GM12878 (cell line): ENCODE measurements around the gene CFAP299. TPM values are rescaled to one million over a fixed set of nuclear protein-coding genes. Genes with fewer than 3 reads are reported as not detected.

ENCODE experiments used
- ATAC-seq: fragments of 200-7000 bp; cut with Tn5 transposase; 3 replicates; pipeline ENCODE4 v1.9.1; 2020; ENCODE audit warnings: mild to moderate bottlenecking, moderate library complexity
- BruUV-seq: library from RNA; stranded (reverse); fragments of 400-500 nt; replicated peaks from 2 replicates; lab custom pipeline; 2021; lab: Mats Ljungman, UMichigan
- CTCF ChIA-PET: fragments of 300-600 bp; sonication (Branson Sonifier 250); formaldehyde crosslinking; extraction: SDS; loops from one replicate; lab custom pipeline; 2021; ENCODE audit warnings: inconsistent platforms; lab: Yijun Ruan, JAX
- POLR2A ChIA-PET: fragments of 350-600 bp; formaldehyde crosslinking; extraction: SDS; loops from one replicate; lab custom pipeline; 2021; ENCODE audit warnings: inconsistent platforms; lab: Charles Lee
- RAD21 ChIA-PET: fragments of 300-600 bp; sonication (Branson Sonifier 250); formaldehyde crosslinking; loops from one replicate; lab custom pipeline; 2023; ENCODE audit warnings: antibody characterized with exemption; ENCODE audit not compliant: unreplicated experiment; lab: Charles Lee
- SMC1A ChIA-PET: fragments of 300-600 bp; sonication (Branson Sonifier 250); formaldehyde crosslinking; loops from one replicate; lab custom pipeline; 2023; ENCODE audit not compliant: unreplicated experiment, uncharacterized antibody; lab: Charles Lee
- DNase-seq: peaks from one replicate; pipeline ENCODE4 v3.0.0-alpha.2; 2011; ENCODE audit warnings: low read depth, low spot score
- FAIRE-seq: peaks from 3 replicates; lab custom pipeline; 2011; peaks lifted over from hg19 to GRCh38; lab: Jason Lieb, UNC
- H2AFZ ChIP-seq: 2 replicates; pipeline ENCODE4 v1.6.0; 2011; ENCODE audit warnings: low read depth, low read length, control low read depth; ENCODE audit not compliant: control insufficient read depth
- H3K27ac ChIP-seq: 2 replicates; pipeline ENCODE4 v1.5.1; 2011; ENCODE audit warnings: control low read depth; ENCODE audit not compliant: control insufficient read depth, insufficient read depth
- H3K27me3 ChIP-seq, 2 experiments: replicated peaks in 1 of 2; 2 replicates each; pipeline versions ENCODE4 v1.6.0 to v1.6.1; 2011; ENCODE audit warnings: low read length in 1 of 2; ENCODE audit not compliant: control insufficient read depth in 2 of 2, insufficient read depth in 2 of 2
- H3K36me3 ChIP-seq, 2 experiments: 2 replicates each; pipeline ENCODE4 v1.5.1; 2011; ENCODE audit warnings: low read length in 1 of 2; ENCODE audit not compliant: control insufficient read depth in 2 of 2, insufficient read depth in 2 of 2
- H3K4me1 ChIP-seq: 2 replicates; pipeline ENCODE4 v1.6.1; 2011; ENCODE audit warnings: mild to moderate bottlenecking, low read length, moderate library complexity, mixed read lengths; ENCODE audit not compliant: control insufficient read depth, insufficient read depth
- H3K4me2 ChIP-seq: 2 replicates; pipeline ENCODE4 v1.6.0; 2011; ENCODE audit warnings: control low read depth; ENCODE audit not compliant: control insufficient read depth, insufficient read depth
- H3K4me3 ChIP-seq: fragments of 200-600 bp; sonication (generic); 2 replicates; pipeline ENCODE4 v1.5.1; 2016
- H3K79me2 ChIP-seq: 2 replicates; pipeline ENCODE4 v1.6.0; 2011; ENCODE audit warnings: low read length; ENCODE audit not compliant: control insufficient read depth, insufficient read depth
- H3K9ac ChIP-seq: 2 replicates; pipeline ENCODE4 v1.8.0; 2011; ENCODE audit warnings: low read length, control low read depth, mixed read lengths; ENCODE audit not compliant: control insufficient read depth, insufficient read depth
- H3K9me3 ChIP-seq: replicated peaks from 3 replicates; pipeline ENCODE4 v1.5.1; 2011; ENCODE audit warnings: mild to moderate bottlenecking, low read length; ENCODE audit not compliant: control insufficient read depth, insufficient read depth
- H4K20me1 ChIP-seq: 2 replicates; pipeline ENCODE4 v1.6.0; 2011; ENCODE audit not compliant: control insufficient read depth, insufficient read depth
- EP300 ChIP-seq, 2 experiments: fragments of 150-350 bp in 1 of 2; IDR thresholded peaks; 2 replicates each; pipeline ENCODE4 v1.6.1; 2011 to 2012; ENCODE audit warnings: low read depth in 2 of 2, low read length in 2 of 2, borderline replicate concordance in 1 of 2, improper control_type of control experiment in 1 of 2, inconsistent platforms in 1 of 2; ENCODE audit not compliant: control insufficient read depth in 1 of 2
- GATAD2B ChIP-seq: fragments of 450-650 bp; conservative IDR thresholded peaks from 2 replicates; pipeline ENCODE4 v1.6.1; 2017; ENCODE audit warnings: low read depth, mild to moderate bottlenecking, moderate library complexity
- MTA2 ChIP-seq: fragments of 450-650 bp; IDR thresholded peaks from 2 replicates; pipeline ENCODE4 v1.6.1; 2016; ENCODE audit warnings: low read depth, mild to moderate bottlenecking, moderate library complexity
- NRF1 ChIP-seq: conservative IDR thresholded peaks from 2 replicates; pipeline ENCODE4 v1.6.1; 2011; ENCODE audit warnings: mild to moderate bottlenecking, low read depth, low read length, improper control_type of control experiment
- RB1 ChIP-seq: fragments of 450-650 bp; formaldehyde crosslinking; IDR thresholded peaks from 2 replicates; pipeline ENCODE4 v1.6.1; 2017; ENCODE audit warnings: mild to moderate bottlenecking, borderline replicate concordance
- SMAD5 ChIP-seq: IDR thresholded peaks from 2 replicates; pipeline ENCODE4 v1.6.1; 2016; ENCODE audit warnings: antibody characterized with exemption, low read depth
- SP1 ChIP-seq: IDR thresholded peaks from one replicate; pipeline ENCODE4 v1.6.1; 2011; ENCODE audit warnings: low read depth, low read length
- SREBF1 ChIP-seq: IDR thresholded peaks from 2 replicates; pipeline ENCODE4 v1.6.1; 2012; ENCODE audit warnings: mild to moderate bottlenecking, low read length
- SUZ12 ChIP-seq: fragments of 200-600 bp; sonication (generic); IDR thresholded peaks from one replicate; pipeline ENCODE4 v1.6.1; 2018; ENCODE audit warnings: antibody characterized with exemption, mild to moderate bottlenecking; ENCODE audit not compliant: unreplicated experiment
- ZSCAN29 ChIP-seq: fragments of 450-650 bp; IDR thresholded peaks from 2 replicates; pipeline ENCODE4 v1.6.1; 2017; ENCODE audit warnings: mild to moderate bottlenecking, moderate library complexity
- ZZZ3 ChIP-seq: IDR thresholded peaks from 2 replicates; pipeline ENCODE4 v1.6.1; 2011; ENCODE audit warnings: low read depth; ENCODE audit not compliant: control insufficient read depth, insufficient read length
- WGBS: methylation state at CpG from one replicate; pipeline ENCODE4 v1.1.6; 2016; ENCODE audit warnings: low lambda C conversion rate; ENCODE audit not compliant: insufficient replicate concordance, insufficient coverage; ENCODE audit errors: missing lambda C conversion rate; 5-methylcytosine and 5-hydroxymethylcytosine counted together
- in situ Hi-C: fragments of 300-500 bp; cut with MboI; formaldehyde crosslinking; loops from 9 replicates; pipeline ENCODE4 v1.14.3; 2018; ENCODE audit warnings: mixed read lengths
- intact Hi-C: fragments of 100-400 bp; cut with micrococcal nuclease; formaldehyde crosslinking; loops from one replicate; pipeline ENCODE4 v1.14.2; 2022; ENCODE audit not compliant: unreplicated experiment
- polyA plus RNA-seq, 11 experiments: library from polyadenylated mRNA; depleted of rRNA in 4 of 11; unstranded in 6 of 11; stranded (reverse) in 5 of 11; fragments of >200 nt; fragmentation: Nextera tagmentation in 4 of 11; fragmentation: Illumina TruSeq in 1 of 11; extraction: Ambion mirVana in 4 of 11; extraction: Trizol in 1 of 11; gene quantifications; 1 replicate in 1 of 11; 2 replicates in 10 of 11; pipeline versions ENCODE4 v1.2.1 to v1.2.3, GENCODE V29; 2011 to 2016; ENCODE audit warnings: inconsistent platforms in 2 of 11, missing spikeins in 2 of 11, low read depth in 1 of 11
- total RNA-seq, 4 experiments: library from RNA; depleted of rRNA in 3 of 4; stranded (reverse); fragments of >200 nt in 3 of 4; fragmentation: Illumina TruSeq in 1 of 4; extraction: Trizol in 1 of 4; gene quantifications; 2 replicates each; pipeline versions ENCODE4 v1.2.1 to v1.2.3, GENCODE V29; 2013 to 2021
- TF ChIP-seq, protein P1 (sequence below): fragments of 450-650 bp; IDR thresholded peaks from 2 replicates; pipeline ENCODE4 v1.6.1; 2017; ENCODE audit warnings: antibody characterized with exemption, mild to moderate bottlenecking, moderate library complexity
- TF ChIP-seq, protein P2 (sequence below): IDR thresholded peaks from 2 replicates; pipeline ENCODE4 v1.6.1; 2011; ENCODE audit warnings: borderline replicate concordance, low read depth, mild to moderate bottlenecking, moderate library complexity, mixed read lengths, low read length; ENCODE audit not compliant: insufficient read depth; ENCODE audit errors: extremely low read length
- TF ChIP-seq, protein P3 (sequence below): fragments of 450-650 bp; IDR thresholded peaks from 2 replicates; pipeline ENCODE4 v1.6.1; 2017; ENCODE audit warnings: low read depth, mild to moderate bottlenecking, moderate library complexity
- TF ChIP-seq, protein P4 (sequence below): IDR thresholded peaks from 2 replicates; pipeline ENCODE4 v1.6.1; 2012; ENCODE audit warnings: mild to moderate bottlenecking, low read depth, low read length

The CFAP299 gene
- total and polyA plus RNA-seq, 10 of the 15 experiments (the other 5 are each of a cell fraction or from before 2014, with no cell fraction given), result 0.06 to 0.34 TPM; not detected in 8

DNA sequence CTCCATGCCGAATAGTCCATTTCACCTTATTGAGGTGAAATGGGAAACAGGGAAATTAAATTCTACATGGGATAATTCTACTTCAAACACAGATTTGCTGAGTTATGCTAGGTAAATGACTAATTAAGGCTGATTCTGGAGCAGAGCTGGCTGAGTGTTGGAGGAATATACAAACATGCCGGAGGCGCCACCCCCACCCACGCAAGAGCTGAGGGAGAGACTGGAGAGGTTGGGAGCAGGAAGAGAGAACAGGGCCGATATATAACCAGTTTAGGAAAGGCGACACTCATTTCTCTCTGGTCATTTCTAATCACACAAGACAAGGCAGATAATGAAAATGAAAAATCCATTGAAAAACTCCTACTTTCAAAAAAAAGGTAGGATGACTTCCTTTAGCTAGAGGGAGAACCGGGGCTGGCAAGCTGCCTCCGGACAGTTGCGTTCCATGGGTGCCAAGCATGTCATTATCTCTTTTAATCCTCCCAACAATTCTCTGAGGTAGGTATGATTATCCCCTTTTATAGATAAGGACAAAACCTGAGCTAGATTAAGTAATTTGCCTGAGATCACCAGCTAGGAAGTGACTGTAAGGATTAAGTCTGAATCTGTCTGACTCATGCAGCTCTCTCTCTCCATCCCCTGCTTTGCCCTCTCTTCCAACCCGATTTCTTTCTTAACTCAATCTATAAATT lies 27.6 kb upstream of the CFAP299 start:
- BruUV-seq, result no TSS peak
- Histone ChIP-seq H2AFZ (no peak overlapping the region), H3K27me3 (no peaks in the 10 kb centered on the region; a peak in 1 of 4 replicates), H3K27ac (no peak overlapping the region), H3K4me1 (no peaks in the 10 kb centered on the region), H4K20me1 (no peaks in the 10 kb centered on the region), H3K4me3 (no peak overlapping the region), H3K79me2 (no peaks in the 10 kb centered on the region), H3K9me3 (no peaks in the 10 kb centered on the region), H3K4me2 (no peak overlapping the region), H3K36me3 (no peaks in the 10 kb centered on the region), H3K9ac (no peak overlapping the region)
- ATAC-seq (no peak), DNase-seq (no peak), FAIRE-seq (no peak)
- ChIA-PET CTCF (no interaction called here), SMC1A (interaction anchor here (1.4 kb wide), 1 partner anchor 11 kb away, joined by 3 read pairs; no protein-coding TSS in a partner anchor), RAD21 (no interaction called here), POLR2A (no interaction called here)
- 40% methylated on average over 10 of the region's 10 CpGs for WGBS
- in situ Hi-C loops (no loop called here), intact Hi-C loops (no loop called here)
- TF ChIP-seq ZZZ3 (no peak), NRF1 (no peak), SREBF1 (no peak), SUZ12 (no peak), SMAD5 (no peak), MTA2 (no peak), GATAD2B (no peak), SP1 (no peak), ZSCAN29 (no peak), RB1 (no peak), EP300 (IDR thresholded peaks at IDR 0.05; ENCODE audit: borderline replicate concordance in 1 of 2, control insufficient read depth in 1 of 2, low read depth in 2 of 2, low read length in 2 of 2) (no peak)
- TF ChIP-seq, protein P1, sequence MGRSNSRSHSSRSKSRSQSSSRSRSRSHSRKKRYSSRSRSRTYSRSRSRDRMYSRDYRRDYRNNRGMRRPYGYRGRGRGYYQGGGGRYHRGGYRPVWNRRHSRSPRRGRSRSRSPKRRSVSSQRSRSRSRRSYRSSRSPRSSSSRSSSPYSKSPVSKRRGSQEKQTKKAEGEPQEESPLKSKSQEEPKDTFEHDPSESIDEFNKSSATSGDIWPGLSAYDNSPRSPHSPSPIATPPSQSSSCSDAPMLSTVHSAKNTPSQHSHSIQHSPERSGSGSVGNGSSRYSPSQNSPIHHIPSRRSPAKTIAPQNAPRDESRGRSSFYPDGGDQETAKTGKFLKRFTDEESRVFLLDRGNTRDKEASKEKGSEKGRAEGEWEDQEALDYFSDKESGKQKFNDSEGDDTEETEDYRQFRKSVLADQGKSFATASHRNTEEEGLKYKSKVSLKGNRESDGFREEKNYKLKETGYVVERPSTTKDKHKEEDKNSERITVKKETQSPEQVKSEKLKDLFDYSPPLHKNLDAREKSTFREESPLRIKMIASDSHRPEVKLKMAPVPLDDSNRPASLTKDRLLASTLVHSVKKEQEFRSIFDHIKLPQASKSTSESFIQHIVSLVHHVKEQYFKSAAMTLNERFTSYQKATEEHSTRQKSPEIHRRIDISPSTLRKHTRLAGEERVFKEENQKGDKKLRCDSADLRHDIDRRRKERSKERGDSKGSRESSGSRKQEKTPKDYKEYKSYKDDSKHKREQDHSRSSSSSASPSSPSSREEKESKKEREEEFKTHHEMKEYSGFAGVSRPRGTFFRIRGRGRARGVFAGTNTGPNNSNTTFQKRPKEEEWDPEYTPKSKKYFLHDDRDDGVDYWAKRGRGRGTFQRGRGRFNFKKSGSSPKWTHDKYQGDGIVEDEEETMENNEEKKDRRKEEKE, result no peak
- TF ChIP-seq, protein P2, sequence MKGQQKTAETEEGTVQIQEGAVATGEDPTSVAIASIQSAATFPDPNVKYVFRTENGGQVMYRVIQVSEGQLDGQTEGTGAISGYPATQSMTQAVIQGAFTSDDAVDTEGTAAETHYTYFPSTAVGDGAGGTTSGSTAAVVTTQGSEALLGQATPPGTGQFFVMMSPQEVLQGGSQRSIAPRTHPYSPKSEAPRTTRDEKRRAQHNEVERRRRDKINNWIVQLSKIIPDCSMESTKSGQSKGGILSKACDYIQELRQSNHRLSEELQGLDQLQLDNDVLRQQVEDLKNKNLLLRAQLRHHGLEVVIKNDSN, result no peak
- TF ChIP-seq, protein P3, sequence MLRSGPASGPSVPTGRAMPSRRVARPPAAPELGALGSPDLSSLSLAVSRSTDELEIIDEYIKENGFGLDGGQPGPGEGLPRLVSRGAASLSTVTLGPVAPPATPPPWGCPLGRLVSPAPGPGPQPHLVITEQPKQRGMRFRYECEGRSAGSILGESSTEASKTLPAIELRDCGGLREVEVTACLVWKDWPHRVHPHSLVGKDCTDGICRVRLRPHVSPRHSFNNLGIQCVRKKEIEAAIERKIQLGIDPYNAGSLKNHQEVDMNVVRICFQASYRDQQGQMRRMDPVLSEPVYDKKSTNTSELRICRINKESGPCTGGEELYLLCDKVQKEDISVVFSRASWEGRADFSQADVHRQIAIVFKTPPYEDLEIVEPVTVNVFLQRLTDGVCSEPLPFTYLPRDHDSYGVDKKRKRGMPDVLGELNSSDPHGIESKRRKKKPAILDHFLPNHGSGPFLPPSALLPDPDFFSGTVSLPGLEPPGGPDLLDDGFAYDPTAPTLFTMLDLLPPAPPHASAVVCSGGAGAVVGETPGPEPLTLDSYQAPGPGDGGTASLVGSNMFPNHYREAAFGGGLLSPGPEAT, result no peak
- TF ChIP-seq, protein P4, sequence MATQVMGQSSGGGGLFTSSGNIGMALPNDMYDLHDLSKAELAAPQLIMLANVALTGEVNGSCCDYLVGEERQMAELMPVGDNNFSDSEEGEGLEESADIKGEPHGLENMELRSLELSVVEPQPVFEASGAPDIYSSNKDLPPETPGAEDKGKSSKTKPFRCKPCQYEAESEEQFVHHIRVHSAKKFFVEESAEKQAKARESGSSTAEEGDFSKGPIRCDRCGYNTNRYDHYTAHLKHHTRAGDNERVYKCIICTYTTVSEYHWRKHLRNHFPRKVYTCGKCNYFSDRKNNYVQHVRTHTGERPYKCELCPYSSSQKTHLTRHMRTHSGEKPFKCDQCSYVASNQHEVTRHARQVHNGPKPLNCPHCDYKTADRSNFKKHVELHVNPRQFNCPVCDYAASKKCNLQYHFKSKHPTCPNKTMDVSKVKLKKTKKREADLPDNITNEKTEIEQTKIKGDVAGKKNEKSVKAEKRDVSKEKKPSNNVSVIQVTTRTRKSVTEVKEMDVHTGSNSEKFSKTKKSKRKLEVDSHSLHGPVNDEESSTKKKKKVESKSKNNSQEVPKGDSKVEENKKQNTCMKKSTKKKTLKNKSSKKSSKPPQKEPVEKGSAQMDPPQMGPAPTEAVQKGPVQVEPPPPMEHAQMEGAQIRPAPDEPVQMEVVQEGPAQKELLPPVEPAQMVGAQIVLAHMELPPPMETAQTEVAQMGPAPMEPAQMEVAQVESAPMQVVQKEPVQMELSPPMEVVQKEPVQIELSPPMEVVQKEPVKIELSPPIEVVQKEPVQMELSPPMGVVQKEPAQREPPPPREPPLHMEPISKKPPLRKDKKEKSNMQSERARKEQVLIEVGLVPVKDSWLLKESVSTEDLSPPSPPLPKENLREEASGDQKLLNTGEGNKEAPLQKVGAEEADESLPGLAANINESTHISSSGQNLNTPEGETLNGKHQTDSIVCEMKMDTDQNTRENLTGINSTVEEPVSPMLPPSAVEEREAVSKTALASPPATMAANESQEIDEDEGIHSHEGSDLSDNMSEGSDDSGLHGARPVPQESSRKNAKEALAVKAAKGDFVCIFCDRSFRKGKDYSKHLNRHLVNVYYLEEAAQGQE, result no peak
